Common myeloid progenitor, CD34-positive (primary cell): ENCODE data around the gene CALCA. TPM values are rescaled to one million over a fixed set of nuclear protein-coding genes. Genes with fewer than 3 reads are reported as not detected.
"Not testable (repeated sequence)": the region's sequence is repeated elsewhere in the genome, so short reads cannot be mapped to it uniquely, and the experiment has no call there.

ENCODE experiments used
- CTCF ChIA-PET: fragments of 350-600 bp; sonication (Branson Sonifier 250); formaldehyde crosslinking; loops from one replicate; lab custom pipeline; 2021; ENCODE audit warnings: antibody characterized with exemption; lab: Charles Lee
- POLR2A ChIA-PET: fragments of 350-600 bp; sonication (Branson Sonifier 250); formaldehyde crosslinking; loops from one replicate; lab custom pipeline; 2021; ENCODE audit warnings: antibody characterized with exemption; lab: Charles Lee
- DNase-seq, 3 donors: peaks; one replicate each; pipeline versions ENCODE4 v3.0.0 to v3.0.0-alpha.2; 2013
- H3K27ac ChIP-seq, 2 experiments: 1 replicate in 1 of 2; 2 replicates in 1 of 2; pipeline ENCODE4 v1.7.0; 2013; ENCODE audit warnings: inconsistent platforms in 2 of 2, low read length in 2 of 2, mild to moderate bottlenecking in 2 of 2, low read depth in 1 of 2, moderate library complexity in 1 of 2; ENCODE audit not compliant: severe bottlenecking in 2 of 2, insufficient read depth in 1 of 2, poor library complexity in 1 of 2
- H3K27me3 ChIP-seq, 5 experiments: replicated peaks in 2 of 5; 1 replicate in 3 of 5; 2 replicates in 2 of 5; pipeline versions ENCODE4 v1.6.1 to v1.7.0; 2013; ENCODE audit warnings: low read length in 4 of 5, mild to moderate bottlenecking in 2 of 5, moderate library complexity in 2 of 5, inconsistent platforms in 1 of 5; ENCODE audit not compliant: insufficient read depth in 5 of 5, control insufficient read depth in 4 of 5
- H3K36me3 ChIP-seq, 4 experiments: 1 replicate in 2 of 4; 2 replicates in 2 of 4; pipeline versions ENCODE4 v1.6.1 to v1.7.0; 2013; ENCODE audit warnings: low read length in 3 of 4, control low read depth in 1 of 4, mild to moderate bottlenecking in 1 of 4; ENCODE audit not compliant: control insufficient read depth in 4 of 4, insufficient read depth in 4 of 4
- H3K4me1 ChIP-seq, 4 experiments: 1 replicate in 3 of 4; 2 replicates in 1 of 4; pipeline versions ENCODE4 v1.6.1 to v1.7.1; 2013; ENCODE audit warnings: low read length in 3 of 4, mild to moderate bottlenecking in 3 of 4, control low read depth in 1 of 4, inconsistent platforms in 1 of 4, moderate library complexity in 1 of 4; ENCODE audit not compliant: control insufficient read depth in 4 of 4, insufficient read depth in 4 of 4; ENCODE audit errors: control extremely low read depth in 1 of 4
- H3K4me3 ChIP-seq, 7 experiments: 1 replicate in 4 of 7; 2 replicates in 3 of 7; pipeline versions ENCODE4 v1.5.1 to v1.7.0; 2013; ENCODE audit warnings: mild to moderate bottlenecking in 7 of 7, low read length in 6 of 7, moderate library complexity in 6 of 7, inconsistent platforms in 2 of 7, low read depth in 2 of 7, control low read depth in 1 of 7; ENCODE audit not compliant: insufficient read depth in 4 of 7, control insufficient read depth in 1 of 7; ENCODE audit errors: extremely low read depth in 1 of 7
- H3K9me3 ChIP-seq, 5 experiments: 1 replicate in 4 of 5; 2 replicates in 1 of 5; pipeline versions ENCODE4 v1.6.1 to v1.7.1; 2013; ENCODE audit warnings: low read length in 4 of 5, mild to moderate bottlenecking in 2 of 5, inconsistent platforms in 1 of 5, low read depth in 1 of 5, moderate library complexity in 1 of 5; ENCODE audit not compliant: control insufficient read depth in 4 of 5, insufficient read depth in 2 of 5; ENCODE audit errors: control extremely low read depth in 1 of 5
- WGBS: methylation state at CpG from one replicate; pipeline ENCODE4 v1.1.5; 2013; ENCODE audit not compliant: insufficient coverage; 5-methylcytosine and 5-hydroxymethylcytosine counted together
- polyA plus RNA-seq: library from polyadenylated mRNA; unstranded; fragments of 120-200 nt; gene quantifications from one replicate; pipeline ENCODE4 v1.2.1, GENCODE V29; 2013

The CALCA gene, protein sequence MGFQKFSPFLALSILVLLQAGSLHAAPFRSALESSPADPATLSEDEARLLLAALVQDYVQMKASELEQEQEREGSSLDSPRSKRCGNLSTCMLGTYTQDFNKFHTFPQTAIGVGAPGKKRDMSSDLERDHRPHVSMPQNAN
- not detected for polyA plus RNA-seq

DNA sequence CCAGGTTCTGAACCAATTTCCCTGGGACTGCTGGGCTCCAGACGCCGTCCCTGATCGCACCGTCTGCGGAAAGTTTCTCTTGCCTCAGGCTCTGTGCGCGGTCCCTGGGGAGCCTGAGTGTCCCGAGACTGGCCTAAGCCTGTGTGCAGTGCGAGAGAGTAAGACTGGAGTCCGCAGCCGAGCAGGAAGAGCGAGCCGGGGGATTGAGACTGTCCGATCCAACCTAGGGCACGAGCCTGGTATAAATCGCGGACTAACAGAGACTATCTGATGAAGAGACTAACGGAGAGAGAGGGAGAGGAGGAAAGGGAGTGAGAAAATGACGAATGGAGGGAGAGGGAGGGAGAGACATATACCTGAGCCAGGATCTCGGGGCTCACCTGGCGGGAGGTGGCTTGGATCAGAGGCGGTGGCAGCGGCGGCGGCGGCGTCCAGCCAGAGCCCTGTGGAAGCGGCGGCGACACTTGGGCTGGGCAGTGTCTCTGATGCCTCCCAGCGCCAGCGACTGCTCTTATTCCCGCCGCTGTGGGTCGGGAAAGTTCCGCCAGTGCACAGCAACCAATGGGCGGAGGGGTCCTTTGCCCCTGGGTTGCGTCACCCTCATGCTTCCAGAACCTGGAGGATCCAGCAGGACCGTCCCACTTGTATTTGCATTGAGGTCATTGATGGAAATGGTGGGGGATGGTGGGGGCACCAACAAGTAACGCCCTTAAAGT lies at the start of gene CALCA:
TSS of gene CALCA (minus strand) at position 487 of the 716 bp plus-strand sequence. CDS start 1,159 bp downstream, outside the sequence.
- H3K4me3 ChIP-seq, result peak within 1 kb of the TSS in 2 of 7 experiments; percentile 41 to 67

DNA sequence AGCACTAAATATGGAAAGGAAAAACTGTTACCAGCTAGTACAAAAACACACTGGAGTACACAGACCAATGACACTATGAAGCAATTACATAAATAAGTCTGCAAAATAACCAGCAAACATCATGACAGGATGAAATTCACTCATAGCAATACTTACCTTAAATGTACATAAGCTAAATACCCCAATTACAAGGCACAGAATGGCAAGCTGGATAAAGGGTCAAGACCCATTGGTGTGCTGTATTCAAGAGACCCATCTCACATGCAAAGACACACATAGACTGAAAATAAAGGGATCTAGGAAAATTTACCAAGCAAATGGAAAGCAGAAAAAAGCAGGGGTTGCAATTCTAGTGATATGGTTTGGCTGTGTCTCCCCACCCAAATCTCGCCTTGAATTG lies 44.0 kb upstream of the CALCA start:
- 100% methylated on average over 1 of the region's 1 CpG for WGBS
- DNase-seq, result no peak
- peaks cover 0 to 6% (median 2%) of the 10 kb centered on the region in 5 experiments for H3K27me3 ChIP-seq
- peaks cover 0 to 28% (median 6%) of the 10 kb centered on the region in 5 experiments for H3K9me3 ChIP-seq
- H3K27ac ChIP-seq, result no peak overlapping the region
- CTCF ChIA-PET, result no interaction called here
- no peak overlapping the region for H3K4me3 ChIP-seq
- H3K4me1 ChIP-seq, result no peaks in the 10 kb centered on the region
- no peaks in the 10 kb centered on the region for H3K36me3 ChIP-seq
- POLR2A ChIA-PET, result no interaction called here

More for the DNA sequence above, at the start of gene CALCA:
- Histone ChIP-seq H3K27ac (no peak within 1 kb of the TSS), H3K9me3 (no peaks in the 10 kb centered on the region), H3K27me3 (peaks cover 13 to 90% (median 52%) of the 10 kb centered on the region in 5 experiments), H3K4me1 (peaks cover 6 to 32% (median 23%) of the 10 kb centered on the region in 4 experiments), H3K36me3 (no peaks in the 10 kb centered on the region)
- ChIA-PET CTCF (interaction anchor here (0.8 to 0.9 kb wide), 2 partner anchors 64 to 128 kb away, joined by 3 read pairs; no protein-coding TSS in a partner anchor), POLR2A (no interaction called here)
- DNase-seq, result no peak
- 10% methylated on average over 40 of the region's 40 CpGs for WGBS

DNA sequence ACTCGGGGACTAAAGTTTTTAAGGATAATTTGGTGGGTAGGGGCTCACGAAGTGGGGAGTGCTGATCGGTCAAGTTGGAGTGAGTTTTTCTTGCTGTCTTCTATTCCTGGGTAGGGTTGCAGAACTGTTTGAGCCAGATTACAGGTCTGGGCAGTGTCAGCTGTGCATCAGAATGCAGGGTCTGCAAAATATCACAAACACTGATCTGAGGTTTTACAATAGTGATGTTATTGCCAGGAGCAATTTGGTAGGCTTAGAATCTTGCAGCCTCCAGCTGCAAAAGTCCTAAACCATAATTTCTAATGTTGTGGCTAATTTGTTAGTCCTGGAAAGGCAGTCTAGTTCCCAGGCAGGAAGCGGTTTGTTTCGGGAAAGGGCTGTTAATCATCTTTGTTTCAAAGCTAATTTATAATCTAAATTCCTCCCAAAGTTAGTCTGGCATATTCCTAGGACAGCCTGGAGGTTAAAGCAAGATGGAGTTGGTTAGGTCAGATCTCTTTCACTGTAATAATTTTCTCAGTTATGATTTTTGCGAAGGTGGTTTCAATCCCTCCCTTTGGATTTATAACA lies 39.7 kb upstream of the CALCA start:
- no peaks in the 10 kb centered on the region for H3K36me3 ChIP-seq
- peaks cover 0 to 16% (median 6%) of the 10 kb centered on the region in 5 experiments for H3K9me3 ChIP-seq
- no peaks in the 10 kb centered on the region for H3K4me1 ChIP-seq
- no peak for DNase-seq
- no peak overlapping the region for H3K4me3 ChIP-seq
- ChIA-PET CTCF (no interaction called here), POLR2A (no interaction called here)
- H3K27me3 ChIP-seq, result peaks cover 4 to 17% (median 8%) of the 10 kb centered on the region in 5 experiments
- 65% methylated on average over 2 of the region's 6 CpGs for WGBS
- no peak overlapping the region for H3K27ac ChIP-seq

DNA sequence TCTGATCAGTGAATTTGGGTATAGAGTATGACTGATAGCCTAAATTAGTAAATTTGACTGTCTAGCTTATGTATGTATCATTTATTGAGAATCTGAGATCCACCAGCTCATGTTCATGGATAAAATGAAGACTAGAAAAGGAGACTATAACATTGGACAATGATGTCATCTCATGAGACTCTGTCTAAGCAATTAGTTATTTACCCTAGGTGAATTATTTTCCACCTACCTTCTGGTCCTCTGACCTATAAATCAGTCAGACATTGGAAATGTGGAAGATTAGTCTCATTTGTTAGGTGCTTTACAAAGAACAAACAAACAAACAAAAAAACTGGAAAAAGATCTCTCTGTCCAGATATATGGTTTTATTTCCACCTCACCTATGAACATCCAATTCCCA lies 38.7 kb upstream of the CALCA start:
- ChIA-PET POLR2A (no interaction called here), CTCF (no interaction called here)
- H3K36me3 ChIP-seq, result no peaks in the 10 kb centered on the region
- no peak for DNase-seq
- no peaks in the 10 kb centered on the region for H3K4me1 ChIP-seq
- no peak overlapping the region for H3K4me3 ChIP-seq
- no peak overlapping the region for H3K27ac ChIP-seq
- H3K27me3 ChIP-seq, result peaks cover 4 to 17% (median 8%) of the 10 kb centered on the region in 5 experiments
- peaks cover 0 to 11% (median 3%) of the 10 kb centered on the region in 5 experiments for H3K9me3 ChIP-seq

DNA sequence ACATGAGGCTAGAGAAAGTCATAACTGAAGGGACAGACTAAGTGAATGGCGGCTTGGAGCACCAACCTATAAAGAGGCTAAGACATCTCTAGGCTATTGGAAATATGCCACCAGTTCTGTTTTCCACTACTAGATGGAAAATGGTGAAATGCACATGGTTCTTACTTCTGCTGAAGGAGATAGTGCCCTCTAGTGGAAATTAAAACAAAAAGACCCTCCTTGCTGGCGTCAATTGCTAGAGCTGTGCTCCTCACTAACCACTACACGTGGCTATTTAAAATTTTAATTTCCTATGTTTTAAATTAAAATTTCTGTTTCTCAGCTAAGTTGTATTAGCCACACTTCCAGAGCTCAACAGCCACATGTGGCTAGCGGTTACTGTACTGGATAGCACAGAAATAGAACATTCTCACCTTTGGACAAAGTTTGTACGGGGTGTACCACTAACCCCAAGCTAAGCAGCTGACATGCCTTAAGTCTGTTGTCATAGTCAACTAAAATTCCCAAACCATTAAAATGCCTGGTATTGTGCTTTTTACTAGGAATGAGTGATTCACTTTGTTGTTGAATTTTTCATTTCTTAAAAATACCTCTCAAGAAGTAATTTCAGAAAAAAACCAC lies 34.1 kb upstream of the CALCA start:
- WGBS, result 96% methylated on average over 3 of the region's 5 CpGs
- Histone ChIP-seq H3K4me1 (no peaks in the 10 kb centered on the region), H3K9me3 (peaks cover 0 to 4% (median 0%) of the 10 kb centered on the region in 5 experiments), H3K4me3 (no peak overlapping the region), H3K36me3 (no peaks in the 10 kb centered on the region), H3K27ac (no peak overlapping the region), H3K27me3 (peaks cover 2 to 13% (median 10%) of the 10 kb centered on the region in 5 experiments)
- CTCF ChIA-PET, result interaction anchor here (0.7 to 1.5 kb wide), 5 partner anchors 16 to 98 kb away, joined by 3 to 7 read pairs (median 4); no protein-coding TSS in a partner anchor
- POLR2A ChIA-PET, result no interaction called here
- peak; percentile 13 to 49 (median 44) for DNase-seq

DNA sequence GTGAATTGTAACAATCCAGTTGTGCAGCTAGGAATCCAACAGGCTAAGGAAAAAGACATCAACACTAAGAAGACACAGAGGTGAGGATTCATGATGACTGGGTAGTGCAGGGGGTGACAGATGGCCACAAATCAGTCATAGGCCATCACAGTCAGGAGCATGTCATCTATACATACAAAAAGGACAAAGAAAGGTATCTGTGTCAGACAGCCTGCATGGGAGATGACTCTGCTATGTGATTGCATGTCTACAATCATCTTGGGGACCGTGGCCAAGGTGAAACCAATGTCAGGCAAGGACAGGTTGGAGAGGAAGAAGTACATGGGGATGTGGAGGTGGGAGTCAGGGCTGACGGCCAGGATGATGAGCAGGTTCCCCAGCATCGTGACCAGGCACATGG lies 16.0 kb upstream of the CALCA start:
- H3K27ac ChIP-seq, H3K4me3 ChIP-seq, H3K36me3 ChIP-seq, DNase-seq, CTCF ChIA-PET, H3K27me3 ChIP-seq, H3K9me3 ChIP-seq, H3K4me1 ChIP-seq, POLR2A ChIA-PET: not testable (repeated sequence)
- 95% methylated on average over 3 of the region's 3 CpGs for WGBS
